Gastroesophageal sphincter (tissue), 4 donors: Measurements from ENCODE around the gene HDAC10. TPM values are rescaled to one million over a fixed set of nuclear protein-coding genes. Genes with fewer than 3 reads are reported as not detected.

Experiments
- ATAC-seq: fragments of 150-250 bp; one replicate; pipeline ENCODE4 v1.9.1; 2016; ENCODE audit warnings: mild to moderate bottlenecking, moderate library complexity
- H3K27ac ChIP-seq, 4 donors: fragments of 200-600 bp; sonication (generic) in 3 of 4; 1 replicate in 3 of 4; 2 replicates in 1 of 4; pipeline ENCODE4 v1.5.1; 2016 to 2019
- H3K27me3 ChIP-seq: fragments of 200-600 bp; sonication (generic); one replicate; pipeline ENCODE4 v1.5.1; 2019
- H3K36me3 ChIP-seq, 2 donors: fragments of 200-600 bp; sonication (generic); one replicate each; pipeline ENCODE4 v1.5.1; 2019; ENCODE audit warnings: control low read depth in 1 of 2
- H3K4me1 ChIP-seq, 3 donors: fragments of 200-600 bp; sonication (generic); 1 replicate in 2 of 3; 2 replicates in 1 of 3; pipeline ENCODE4 v1.5.1; 2016 to 2019; ENCODE audit warnings: control low read depth in 2 of 3
- H3K4me3 ChIP-seq, 2 donors: fragments of 200-600 bp; sonication (generic); one replicate each; pipeline ENCODE4 v1.5.1; 2019; ENCODE audit warnings: mild to moderate bottlenecking in 1 of 2, moderate library complexity in 1 of 2
- H3K9me3 ChIP-seq, 3 donors: fragments of 200-600 bp; sonication (generic); one replicate each; pipeline ENCODE4 v1.5.1; 2017 to 2019; ENCODE audit warnings: control low read depth in 2 of 3
- EP300 ChIP-seq: sonication (generic); formaldehyde crosslinking; IDR thresholded peaks from one replicate; pipeline ENCODE4 v1.6.1; 2017; ENCODE audit warnings: antibody characterized with exemption, mild to moderate bottlenecking
- POLR2A ChIP-seq, 2 donors: fragments of 450-650 bp; IDR thresholded peaks; one replicate each; pipeline ENCODE4 v1.6.1; 2017; ENCODE audit warnings: antibody characterized with exemption in 2 of 2, mild to moderate bottlenecking in 2 of 2, moderate library complexity in 1 of 2
- POLR2AphosphoS5 ChIP-seq: sonication (generic); formaldehyde crosslinking; IDR thresholded peaks from one replicate; pipeline ENCODE4 v1.6.1; 2017; ENCODE audit warnings: antibody characterized with exemption
- WGBS, 2 donors: methylation state at CpG; one replicate each; pipeline ENCODE4 v1.1.5; 2018; ENCODE audit warnings: low coverage in 1 of 2; 5-methylcytosine and 5-hydroxymethylcytosine counted together
- total RNA-seq, 4 donors: library from RNA; depleted of rRNA; stranded (reverse); fragments of >200 nt; gene quantifications; one replicate each; pipeline ENCODE4 v1.1.0, GENCODE V29; 2016
- TF ChIP-seq, protein P1 (sequence below), 4 experiments: fragments of 200-600 bp in 2 of 4; fragments of 450-650 bp in 2 of 4; sonication (generic) in 1 of 4; IDR thresholded peaks; one replicate each; pipeline ENCODE4 v1.5.1; 2017 to 2019; ENCODE audit warnings: antibody characterized with exemption in 4 of 4, mild to moderate bottlenecking in 2 of 4, moderate library complexity in 2 of 4

The HDAC10 gene
- total RNA-seq, 4 donors from 2014 or later = 9.4 to 24.7 (median 12.5) TPM

GRCh38 chr22:50197000-50197800, 53.9 kb downstream of the HDAC10 start:
- Histone ChIP-seq H3K27ac (no peak overlapping the region), H3K4me1 (peaks cover 0 to 39% (median 9%) of the 10 kb centered on the region in 3 donors), H3K4me3 (no peak overlapping the region), H3K36me3 (peaks cover 0 to 56% of the 10 kb centered on the region in 2 donors), H3K9me3 (no peaks in the 10 kb centered on the region), H3K27me3 (no peaks in the 10 kb centered on the region)
- no CpG with 5 or more reads among the region's 23 CpGs for WGBS, 2 donors
- no peak for ATAC-seq
- TF ChIP-seq EP300 = no peak
- no peak for TF ChIP-seq POLR2AphosphoS5
- TF ChIP-seq POLR2A (IDR thresholded peaks at IDR 0.05) = no peak
- TF ChIP-seq, protein P1, sequence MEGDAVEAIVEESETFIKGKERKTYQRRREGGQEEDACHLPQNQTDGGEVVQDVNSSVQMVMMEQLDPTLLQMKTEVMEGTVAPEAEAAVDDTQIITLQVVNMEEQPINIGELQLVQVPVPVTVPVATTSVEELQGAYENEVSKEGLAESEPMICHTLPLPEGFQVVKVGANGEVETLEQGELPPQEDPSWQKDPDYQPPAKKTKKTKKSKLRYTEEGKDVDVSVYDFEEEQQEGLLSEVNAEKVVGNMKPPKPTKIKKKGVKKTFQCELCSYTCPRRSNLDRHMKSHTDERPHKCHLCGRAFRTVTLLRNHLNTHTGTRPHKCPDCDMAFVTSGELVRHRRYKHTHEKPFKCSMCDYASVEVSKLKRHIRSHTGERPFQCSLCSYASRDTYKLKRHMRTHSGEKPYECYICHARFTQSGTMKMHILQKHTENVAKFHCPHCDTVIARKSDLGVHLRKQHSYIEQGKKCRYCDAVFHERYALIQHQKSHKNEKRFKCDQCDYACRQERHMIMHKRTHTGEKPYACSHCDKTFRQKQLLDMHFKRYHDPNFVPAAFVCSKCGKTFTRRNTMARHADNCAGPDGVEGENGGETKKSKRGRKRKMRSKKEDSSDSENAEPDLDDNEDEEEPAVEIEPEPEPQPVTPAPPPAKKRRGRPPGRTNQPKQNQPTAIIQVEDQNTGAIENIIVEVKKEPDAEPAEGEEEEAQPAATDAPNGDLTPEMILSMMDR (IDR thresholded peaks at IDR 0.05) = no peak

DNA sequence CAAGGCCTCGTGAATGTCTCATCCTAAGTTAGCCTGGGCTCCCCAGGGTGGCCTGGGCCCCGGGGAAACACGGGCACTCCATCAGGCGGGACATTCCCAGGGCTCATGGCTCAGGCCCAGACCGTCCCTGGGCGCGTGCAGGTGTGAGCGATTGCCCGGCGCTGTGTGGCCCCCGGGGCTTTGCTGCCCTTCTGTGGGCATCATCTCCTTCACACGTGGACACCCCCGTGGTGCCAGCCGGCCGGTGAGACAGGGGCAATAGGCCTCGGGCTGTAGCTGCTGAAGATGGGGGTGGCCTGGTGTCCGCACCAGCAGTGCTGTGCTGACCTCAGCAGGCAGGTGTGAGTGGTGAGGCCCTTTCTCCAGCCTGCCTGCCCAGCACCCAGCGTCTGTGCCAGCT, 54.8 kb downstream of the HDAC10 start:
- Histone ChIP-seq H3K36me3 (peaks cover 0 to 56% of the 10 kb centered on the region in 2 donors), H3K4me1 (peaks cover 0 to 39% (median 6%) of the 10 kb centered on the region in 3 donors), H3K4me3 (no peak overlapping the region), H3K27ac (no peak overlapping the region), H3K9me3 (no peaks in the 10 kb centered on the region), H3K27me3 (no peaks in the 10 kb centered on the region)
- TF ChIP-seq EP300 (no peak), POLR2AphosphoS5 (no peak), POLR2A (IDR thresholded peaks at IDR 0.05) (no peak)
- TF ChIP-seq, protein P1 (IDR thresholded peaks at IDR 0.05) = no peak
- WGBS, 2 donors = no CpG with 5 or more reads among the region's 18 CpGs
- no peak for ATAC-seq

Other genes with a start within 250 kb of the HDAC10 start
- gene IL17REL, start 238.5 kb downstream of the HDAC10 start, total RNA-seq = not detected
- gene TTLL8, start 193.0 kb downstream of the HDAC10 start, total RNA-seq = not detected
- under 1 TPM in 2 of 4 donors, not detected in 2; 0.07 to 0.13 TPM for gene MLC1, start 165.8 kb downstream of the HDAC10 start, total RNA-seq
- gene MOV10L1, start 161.3 kb downstream of the HDAC10 start, total RNA-seq = under 1 TPM in 1 of 4 donors, not detected in 3; 0.78 TPM
- gene PANX2, start 80.5 kb downstream of the HDAC10 start, total RNA-seq = under 1 TPM in 2 of 4 donors, not detected in 2; 0.13 to 0.46 TPM
- 10 to 100 TPM; 15.7 to 22.0 (median 19.0) TPM for gene TRABD, start 65.4 kb downstream of the HDAC10 start, total RNA-seq
- 10 to 100 TPM; 19.9 to 42.6 (median 27.3) TPM for gene SELENOO, start 50.3 kb downstream of the HDAC10 start, total RNA-seq
- 10 to 100 TPM; 26.1 to 48.3 (median 37.4) TPM for gene TUBGCP6, start 6.2 kb downstream of the HDAC10 start, total RNA-seq
- gene MAPK12, start 10.4 kb upstream of the HDAC10 start, total RNA-seq = 10 to 100 TPM; 10.1 to 18.4 (median 14.0) TPM
- gene MAPK11, start 19.1 kb upstream of the HDAC10 start, total RNA-seq = 10 to 100 TPM in 2 of 4 donors, 1 to 10 TPM in 2; 6.8 to 11.5 (median 10.4) TPM
- 100 to 1,000 TPM in 2 of 4 donors, 10 to 100 TPM in 2; 93.2 to 207 (median 102) TPM for gene PLXNB2, start 56.4 kb upstream of the HDAC10 start, total RNA-seq
- gene DENND6B, start 75.7 kb upstream of the HDAC10 start, total RNA-seq = 1 to 10 TPM; 2.0 to 4.8 (median 2.8) TPM
- 10 to 100 TPM; 52.2 to 73.5 (median 64.2) TPM for gene PPP6R2, start 92.1 kb upstream of the HDAC10 start, total RNA-seq
- 100 to 1,000 TPM in 1 of 4 donors, 10 to 100 TPM in 3; 63.7 to 122 (median 64.4) TPM for gene SBF1, start 223.8 kb upstream of the HDAC10 start, total RNA-seq
- under 1 TPM in 1 of 4 donors, not detected in 3; 0.40 TPM for gene ADM2, start 230.3 kb upstream of the HDAC10 start, total RNA-seq
- gene MIOX, start 235.6 kb upstream of the HDAC10 start, total RNA-seq = not detected